ENCODE data around the gene ZNF99.
"Not testable (repeated sequence)": the region's sequence is repeated elsewhere in the genome, so short reads cannot be mapped to it uniquely, and the experiment has no call there.

GRCh38 chr19:22702661-22703060, 81.3 kb downstream of the ZNF99 start:
- not testable (repeated sequence) for TF ChIP-seq MAX (CRISPR knock-in tag; IDR thresholded peaks at IDR 0.05); L3MBTL2 (IDR thresholded peaks at IDR 0.05); CTCF (IDR thresholded peaks at IDR 0.05 in 2 of 3, conservative IDR thresholded peaks at IDR 0.05 in 1 of 3; ENCODE audit: insufficient read depth in 2 of 3, low read depth in 1 of 3, low read length in 3 of 3); SREBF2 (CRISPR knock-in tag; IDR thresholded peaks at IDR 0.05); ZNF512 (tag; IDR thresholded peaks at IDR 0.05); THRAP3 (IDR thresholded peaks at IDR 0.05; ENCODE audit: borderline replicate concordance); GABPA (tag; conservative IDR thresholded peaks at IDR 0.05; ENCODE audit: low read depth); RBM22 (IDR thresholded peaks at IDR 0.05; ENCODE audit: low read depth, low read length, poor library complexity, severe bottlenecking); NR2F6 (CRISPR knock-in tag; IDR thresholded peaks at IDR 0.05); AFF4 (CRISPR knock-in tag; IDR thresholded peaks at IDR 0.05)
